Keratinocyte (primary cell): Measurements from ENCODE around the gene SLC23A1. TPM values are rescaled to one million over a fixed set of nuclear protein-coding genes. Genes with fewer than 3 reads are reported as not detected.

ENCODE experiments used
- DNase-seq: peaks from one replicate; pipeline ENCODE4 v3.0.0-alpha.2; 2011; ENCODE audit warnings: low read depth, missing footprints, low spot score
- FAIRE-seq: peaks from 2 replicates; lab custom pipeline; 2011; peaks lifted over from hg19 to GRCh38; lab: Jason Lieb, UNC
- H2AFZ ChIP-seq: 2 replicates; pipeline ENCODE4 v1.6.0; 2012; ENCODE audit warnings: low read length, control low read depth, inconsistent platforms; ENCODE audit not compliant: control insufficient read depth
- H3K27ac ChIP-seq: 2 replicates; pipeline ENCODE4 v1.5.1; 2011; ENCODE audit warnings: low read length; ENCODE audit not compliant: control insufficient read depth, insufficient read depth
- H3K27me3 ChIP-seq: 3 replicates; pipeline ENCODE4 v1.6.0; 2011; ENCODE audit warnings: low read length; ENCODE audit not compliant: control insufficient read depth, insufficient read depth; ENCODE audit errors: extremely low read depth
- H3K36me3 ChIP-seq, 2 experiments: 2 replicates in 1 of 2; 3 replicates in 1 of 2; pipeline ENCODE4 v1.5.1; 2011; ENCODE audit warnings: low read length in 2 of 2, mild to moderate bottlenecking in 1 of 2; ENCODE audit not compliant: control insufficient read depth in 2 of 2, insufficient read depth in 2 of 2; ENCODE audit errors: extremely low read depth in 1 of 2
- H3K4me1 ChIP-seq: 3 replicates; pipeline ENCODE4 v1.5.1; 2011; ENCODE audit warnings: low read length; ENCODE audit not compliant: control insufficient read depth, insufficient read depth; ENCODE audit errors: extremely low read depth
- H3K4me2 ChIP-seq: 3 replicates; pipeline ENCODE4 v1.6.0; 2011; ENCODE audit warnings: low read depth, low read length; ENCODE audit not compliant: control insufficient read depth, insufficient read depth; ENCODE audit errors: extremely low read depth
- H3K4me3 ChIP-seq, 3 experiments: fragments of 200-600 bp in 1 of 3; sonication (generic) in 1 of 3; 2 replicates in 2 of 3; 3 replicates in 1 of 3; pipeline ENCODE4 v1.5.1; 2011 to 2016; ENCODE audit warnings: low read length in 3 of 3, mild to moderate bottlenecking in 3 of 3, control low read depth in 2 of 3, inconsistent platforms in 1 of 3, low read depth in 1 of 3, mixed read lengths in 1 of 3, mixed run types in 1 of 3, moderate library complexity in 1 of 3; ENCODE audit not compliant: control insufficient read depth in 2 of 3, insufficient read depth in 2 of 3; ENCODE audit errors: extremely low read depth in 1 of 3
- H3K79me2 ChIP-seq: 2 replicates; pipeline ENCODE4 v1.6.0; 2012; ENCODE audit warnings: low read length; ENCODE audit not compliant: control insufficient read depth, insufficient read depth
- H3K9ac ChIP-seq: 3 replicates; pipeline ENCODE4 v1.6.0; 2011; ENCODE audit warnings: low read length; ENCODE audit not compliant: control insufficient read depth, insufficient read depth; ENCODE audit errors: extremely low read depth
- H3K9me1 ChIP-seq: 3 replicates; pipeline ENCODE4 v1.6.0; 2011; ENCODE audit warnings: low read length; ENCODE audit not compliant: control insufficient read depth, insufficient read depth; ENCODE audit errors: extremely low read depth
- H3K9me3 ChIP-seq: 2 replicates; pipeline ENCODE4 v1.5.1; 2012; ENCODE audit warnings: low read depth, low read length; ENCODE audit not compliant: control insufficient read depth
- H4K20me1 ChIP-seq: 3 replicates; pipeline ENCODE4 v1.6.0; 2011; ENCODE audit warnings: low read length; ENCODE audit not compliant: control insufficient read depth, insufficient read depth; ENCODE audit errors: extremely low read depth
- CTCF ChIP-seq, 3 experiments: IDR thresholded peaks in 1 of 3; conservative IDR thresholded peaks in 1 of 3; optimal IDR thresholded peaks in 1 of 3; 2 replicates in 2 of 3; 3 replicates in 1 of 3; pipeline versions ENCODE3 to v1.5.1; 2011; ENCODE audit warnings: low read length in 3 of 3, mild to moderate bottlenecking in 3 of 3, moderate library complexity in 2 of 3, control low read depth in 1 of 3, inconsistent platforms in 1 of 3; ENCODE audit not compliant: insufficient read depth in 2 of 3; ENCODE audit errors: extremely low read depth in 1 of 3
- EZH2 ChIP-seq: IDR thresholded peaks from one replicate; pipeline ENCODE4 v1.6.1; 2012; ENCODE audit warnings: inconsistent platforms, mild to moderate bottlenecking, low read length, moderate library complexity
- dilution Hi-C: fragments of 300-500 bp; cut with MboI; formaldehyde crosslinking; loops from one replicate; pipeline ENCODE4 v1.7.0; 2020; ENCODE audit warnings: low sequenced_read_pairs; ENCODE audit not compliant: extremely low pct_ligation_motif_present
- polyA plus RNA-seq, 5 experiments: library from polyadenylated mRNA; depleted of rRNA in 3 of 5; stranded (reverse) in 3 of 5; stranded (forward) in 1 of 5; unstranded in 1 of 5; fragments of >200 nt; gene quantifications; 1 replicate in 1 of 5; 2 replicates in 3 of 5; 3 replicates in 1 of 5; pipeline versions ENCODE4 v1.2.1 to v1.2.3, GENCODE V29; 2011 to 2012; ENCODE audit warnings: missing spikeins in 2 of 5, low read depth in 1 of 5, low replicate concordance in 1 of 5

Gene SLC23A1
- polyA plus RNA-seq, 1 donor (not counting 4 experiments of a cell fraction or from before 2014, with no cell fraction given), result not detected

- no peaks in the 10 kb centered on the region for H4K20me1 ChIP-seq
- no peak for DNase-seq
- H3K9me1 ChIP-seq, result no peaks in the 10 kb centered on the region
- H3K27me3 ChIP-seq, result no peaks in the 10 kb centered on the region
- H3K4me2 ChIP-seq, result no peak overlapping the region
- H3K79me2 ChIP-seq, result no peaks in the 10 kb centered on the region
- peaks cover 0 to 2% of the 10 kb centered on the region in 2 experiments for H3K36me3 ChIP-seq
- H3K27ac ChIP-seq, result no peak overlapping the region
- no peak overlapping the region for H3K4me3 ChIP-seq
- TF ChIP-seq EZH2, result no peak
- no peak for TF ChIP-seq CTCF (optimal IDR thresholded peaks at IDR 0.05 in 1 of 3, IDR thresholded peaks at IDR 0.05 in 1 of 3, conservative IDR thresholded peaks at IDR 0.05 in 1 of 3; ENCODE audit: extremely low read depth in 1 of 3, insufficient read depth in 2 of 3, low read length in 3 of 3)
- no peak for FAIRE-seq
- no peak overlapping the region for H2AFZ ChIP-seq
- H3K9ac ChIP-seq, result no peak overlapping the region
- peaks cover 24% of the 10 kb centered on the region for H3K4me1 ChIP-seq
- dilution Hi-C loops, result no loop called here
- no peaks in the 10 kb centered on the region for H3K9me3 ChIP-seq
These were observed 36.4 kb upstream of the SLC23A1 start for GRCh38 chr5:139419226-139420192.

- dilution Hi-C loops, result no loop called here
- peaks cover 0 to 2% of the 10 kb centered on the region in 2 experiments for H3K36me3 ChIP-seq
- H3K4me2 ChIP-seq, result no peak overlapping the region
- H3K4me3 ChIP-seq, result no peak overlapping the region
- H3K79me2 ChIP-seq, result no peaks in the 10 kb centered on the region
- DNase-seq, result no peak
- H2AFZ ChIP-seq, result no peak overlapping the region
- H3K9me1 ChIP-seq, result no peaks in the 10 kb centered on the region
- H3K9me3 ChIP-seq, result no peaks in the 10 kb centered on the region
- H3K27me3 ChIP-seq, result no peaks in the 10 kb centered on the region
- no peak for FAIRE-seq
- H3K9ac ChIP-seq, result no peak overlapping the region
- H3K27ac ChIP-seq, result no peak overlapping the region
- H4K20me1 ChIP-seq, result no peaks in the 10 kb centered on the region
- peaks cover 31% of the 10 kb centered on the region for H3K4me1 ChIP-seq
- no peak for TF ChIP-seq EZH2
- TF ChIP-seq CTCF (optimal IDR thresholded peaks at IDR 0.05 in 1 of 3, IDR thresholded peaks at IDR 0.05 in 1 of 3, conservative IDR thresholded peaks at IDR 0.05 in 1 of 3; ENCODE audit: extremely low read depth in 1 of 3, insufficient read depth in 2 of 3, low read length in 3 of 3), result no peak
These were observed 35.7 kb upstream of the SLC23A1 start for GRCh38 chr5:139418793-139419192.
